ENCODE data around the gene SIPA1L3.
A peak's percentile ranks its signal among the peaks of the same experiment; 100 is the strongest.

SIPA1L3 gene

GRCh38 chr19:38071647-38072046 lies 164.6 kb downstream of the SIPA1L3 start:
- TF ChIP-seq CTCF (IDR thresholded peaks at IDR 0.05; ENCODE audit: borderline replicate concordance, control extremely low read depth, extremely low read depth, insufficient read depth, missing control alignments) = no peak
- DNase-seq (ENCODE audit: low spot score) = no peak
- in situ Hi-C loops (cut with MboI; ENCODE audit: low sequenced_read_pairs, unreplicated experiment) = no loop called here

- TF ChIP-seq CTCF (IDR thresholded peaks at IDR 0.05; ENCODE audit: borderline replicate concordance, control extremely low read depth, extremely low read depth, insufficient read depth, missing control alignments) = no peak
- in situ Hi-C loops (cut with MboI; ENCODE audit: low sequenced_read_pairs, unreplicated experiment) = no loop called here
- DNase-seq (ENCODE audit: low spot score) = no peak
Observed at GRCh38 chr19:38072776-38073750, 166.1 kb downstream of the SIPA1L3 start.

GRCh38 chr19:38073841-38074685 lies 167.1 kb downstream of the SIPA1L3 start:
- in situ Hi-C loops (cut with MboI; ENCODE audit: low sequenced_read_pairs, unreplicated experiment) = no loop called here
- TF ChIP-seq CTCF (IDR thresholded peaks at IDR 0.05; ENCODE audit: borderline replicate concordance, control extremely low read depth, extremely low read depth, insufficient read depth, missing control alignments) = no peak
- no peak for DNase-seq (ENCODE audit: low spot score)

- no peak for TF ChIP-seq CTCF (IDR thresholded peaks at IDR 0.05; ENCODE audit: borderline replicate concordance, control extremely low read depth, extremely low read depth, insufficient read depth, missing control alignments)
- in situ Hi-C loops (cut with MboI; ENCODE audit: low sequenced_read_pairs, unreplicated experiment) = no loop called here
- DNase-seq (ENCODE audit: low spot score) = no peak
Observed at GRCh38 chr19:38076337-38076736, 169.3 kb downstream of the SIPA1L3 start.

- DNase-seq (ENCODE audit: low spot score) = no peak
- TF ChIP-seq CTCF (IDR thresholded peaks at IDR 0.05; ENCODE audit: borderline replicate concordance, control extremely low read depth, extremely low read depth, insufficient read depth, missing control alignments) = no peak
- in situ Hi-C loops (cut with MboI; ENCODE audit: low sequenced_read_pairs, unreplicated experiment) = no loop called here
Observed at GRCh38 chr19:38078302-38078930, 171.4 kb downstream of the SIPA1L3 start.

- TF ChIP-seq CTCF (IDR thresholded peaks at IDR 0.05; ENCODE audit: borderline replicate concordance, control extremely low read depth, extremely low read depth, insufficient read depth, missing control alignments) = no peak
- peak; percentile 79 for DNase-seq (ENCODE audit: low spot score)
- in situ Hi-C loops (cut with MboI; ENCODE audit: low sequenced_read_pairs, unreplicated experiment) = no loop called here
Observed at GRCh38 chr19:38079926-38080380, 172.9 kb downstream of the SIPA1L3 start.
